ENCODE data around the gene FHIP1B.

The FHIP1B gene

GRCh38 chr11:6199174-6199810 lies 35.1 kb downstream of the FHIP1B start, which contains the start of gene OR52W1:
Gene OR52W1 (plus strand): TSS chr11:6199224. CDS start chr11:6199224, 0 bp downstream.
- no peak for DNase-seq

DNA sequence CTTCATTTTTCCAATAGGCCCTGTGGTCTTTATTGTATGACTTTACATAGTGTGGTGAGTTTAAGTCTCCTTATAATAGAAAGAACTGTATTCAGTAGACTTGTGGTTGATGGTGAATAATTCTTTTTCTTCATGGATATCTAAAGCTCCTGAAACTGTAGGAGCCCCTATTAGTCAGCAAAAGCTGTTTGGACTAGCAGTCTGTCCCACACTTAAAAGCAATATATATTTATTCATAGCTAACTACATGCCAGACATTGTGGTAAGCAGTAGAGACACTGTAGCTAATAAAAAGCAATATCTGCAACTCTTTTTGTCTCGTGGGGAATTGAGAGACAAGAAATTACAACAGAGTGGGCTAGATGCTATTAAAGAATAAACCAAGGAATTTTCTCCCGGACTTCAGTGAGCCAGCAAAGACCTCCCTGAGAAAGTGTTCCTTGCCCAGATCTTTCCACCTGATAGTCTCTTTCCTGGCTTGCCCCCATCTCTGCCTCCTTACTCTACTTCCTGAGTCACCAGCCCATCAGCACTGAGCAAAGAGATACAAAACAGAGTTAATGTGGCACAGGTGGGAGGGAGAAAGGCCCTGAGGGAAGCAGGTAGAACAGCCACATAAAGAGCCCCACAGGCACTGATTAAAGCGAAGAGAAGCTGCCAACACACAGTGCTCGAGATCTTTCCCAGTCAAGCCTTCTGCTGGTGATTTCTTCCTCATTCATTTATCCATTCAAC lies 36.8 kb downstream of the FHIP1B start:
- no peak for DNase-seq

GRCh38 chr11:6196396-6196795 lies 38.0 kb downstream of the FHIP1B start:
- DNase-seq = no peak

DNA sequence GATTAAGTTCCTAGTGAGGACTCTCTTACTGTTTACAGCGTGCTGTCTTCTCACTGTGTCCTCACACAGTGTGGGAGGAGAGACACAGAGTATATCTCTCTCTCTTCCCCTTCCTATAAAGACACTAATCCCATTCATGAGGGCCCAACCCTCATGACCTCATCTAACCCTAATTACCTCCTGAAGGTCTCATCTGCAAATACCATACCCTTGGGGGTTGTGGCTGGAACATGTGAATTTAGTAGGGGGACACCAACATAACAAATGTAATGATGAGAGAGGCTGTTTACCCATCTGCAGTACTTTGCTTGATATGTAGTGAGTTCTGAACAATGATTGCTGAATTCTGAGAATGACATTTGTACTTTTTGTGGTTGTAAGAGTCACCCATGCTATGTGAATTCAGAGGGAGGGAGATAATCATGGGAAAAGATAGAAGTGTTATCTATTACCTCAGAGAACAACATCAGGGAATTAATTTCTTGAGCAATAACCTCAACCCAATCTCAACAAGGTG lies 40.3 kb downstream of the FHIP1B start:
- DNase-seq = no peak

DNA sequence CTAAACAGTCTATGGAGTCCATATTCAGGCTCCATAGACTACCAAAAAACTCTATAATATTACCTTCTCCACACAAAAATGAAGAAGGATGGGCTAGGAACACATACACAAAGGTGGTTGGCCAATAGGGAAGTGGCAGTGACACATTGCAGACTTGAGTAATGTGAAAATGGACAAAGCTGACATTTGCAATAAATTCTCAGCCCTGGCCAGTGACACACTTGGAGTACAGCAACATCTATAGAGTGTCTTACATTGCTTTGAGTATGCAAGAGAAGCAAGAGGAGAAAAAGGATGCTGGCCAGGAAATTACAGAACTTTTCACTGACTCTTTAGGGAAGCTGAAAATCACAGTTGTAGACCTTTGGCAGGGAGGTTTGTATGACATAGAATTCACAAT lies 42.7 kb downstream of the FHIP1B start:
- no peak for DNase-seq

GRCh38 chr11:6175440-6175839 lies 59.0 kb downstream of the FHIP1B start:
- no peak for DNase-seq

GRCh38 chr11:6170226-6170625 lies 64.2 kb downstream of the FHIP1B start, which contains the start of gene OR52B2:
Gene OR52B2 (minus strand): TSS chr11:6170326. CDS start chr11:6170326, 0 bp downstream.
- DNase-seq = no peak

All from activated gamma-delta T cell treated with Interleukin-2 at 50 U/mL for 16 hours (primary cell).